HG03095 (cell line): Measurements from ENCODE around the gene CCN5.
A peak's percentile ranks its signal among the peaks of the same experiment; 100 is the strongest.
"Not testable (repeated sequence)": the region's sequence is repeated elsewhere in the genome, so short reads cannot be mapped to it uniquely, and the experiment has no call there.

Experiments
- ATAC-seq: cut with Tn5 transposase; IDR thresholded peaks from one replicate; pipeline ENCODE4 v1.9.1; 2021; ENCODE audit warnings: moderate library complexity; ENCODE audit not compliant: unreplicated experiment

Gene CCN5, protein sequence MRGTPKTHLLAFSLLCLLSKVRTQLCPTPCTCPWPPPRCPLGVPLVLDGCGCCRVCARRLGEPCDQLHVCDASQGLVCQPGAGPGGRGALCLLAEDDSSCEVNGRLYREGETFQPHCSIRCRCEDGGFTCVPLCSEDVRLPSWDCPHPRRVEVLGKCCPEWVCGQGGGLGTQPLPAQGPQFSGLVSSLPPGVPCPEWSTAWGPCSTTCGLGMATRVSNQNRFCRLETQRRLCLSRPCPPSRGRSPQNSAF

DNA sequence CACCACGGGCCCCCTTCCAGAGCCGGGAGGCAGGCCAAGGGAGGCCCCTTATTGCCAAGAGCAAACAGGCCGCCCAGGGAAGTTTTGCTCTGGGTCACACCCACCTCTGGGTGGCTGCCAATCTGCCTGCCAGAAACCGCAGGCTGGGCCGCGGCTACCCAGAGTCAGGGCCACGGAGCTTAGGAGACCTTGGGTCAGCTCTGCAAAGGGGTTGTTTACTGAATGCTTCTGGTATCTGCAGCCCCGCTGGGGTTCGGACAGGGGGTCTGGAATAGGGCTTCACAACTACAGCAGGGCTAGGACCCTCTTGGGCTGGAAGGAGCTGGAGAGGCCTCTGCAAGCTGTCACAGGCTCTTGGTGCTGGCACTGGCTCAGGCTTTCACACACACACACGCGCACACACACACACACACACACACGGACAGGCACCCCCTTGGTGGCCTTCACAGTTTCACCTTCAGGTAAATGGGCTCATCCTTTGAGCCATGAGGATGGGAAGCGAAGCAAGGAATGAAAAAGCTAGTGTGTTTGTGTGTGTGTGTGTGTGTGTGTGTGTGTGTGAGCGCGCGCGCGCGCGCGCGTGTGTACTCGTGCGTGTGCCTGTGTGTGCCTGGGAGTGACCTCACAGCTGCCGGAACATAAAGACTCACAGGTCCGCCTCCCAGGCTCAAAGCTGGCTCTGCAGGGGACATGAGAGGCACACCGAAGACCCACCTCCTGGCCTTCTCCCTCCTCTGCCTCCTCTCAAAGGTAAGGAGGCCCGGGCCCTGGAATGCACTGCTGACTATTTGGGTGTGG lies at the start of gene CCN5:
TSS of gene CCN5 (plus strand) at position 669 of the 798 bp plus-strand sequence. CDS start at position 691, 22 bp downstream.
- ATAC-seq: no peak

DNA sequence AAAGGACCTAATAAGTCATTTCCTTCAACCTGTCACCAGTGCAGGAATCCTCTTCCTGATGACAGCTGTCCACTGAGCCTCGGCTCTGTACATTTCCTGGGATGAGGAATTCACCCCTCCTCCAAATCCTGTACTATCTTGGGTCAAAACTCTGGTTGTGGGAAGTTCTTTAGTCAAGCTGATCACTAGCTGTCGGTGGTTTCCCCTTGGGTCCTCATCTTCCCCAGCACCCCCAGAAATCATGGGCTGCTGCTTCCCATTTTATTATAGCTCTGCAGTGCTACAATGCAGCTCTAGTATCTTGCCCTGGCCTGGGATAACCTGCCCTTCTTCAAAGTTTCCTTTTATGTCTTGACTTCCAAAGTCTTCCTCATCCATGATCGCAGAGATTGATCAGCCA lies 49.1 kb upstream of the CCN5 start:
- ATAC-seq: no peak

DNA sequence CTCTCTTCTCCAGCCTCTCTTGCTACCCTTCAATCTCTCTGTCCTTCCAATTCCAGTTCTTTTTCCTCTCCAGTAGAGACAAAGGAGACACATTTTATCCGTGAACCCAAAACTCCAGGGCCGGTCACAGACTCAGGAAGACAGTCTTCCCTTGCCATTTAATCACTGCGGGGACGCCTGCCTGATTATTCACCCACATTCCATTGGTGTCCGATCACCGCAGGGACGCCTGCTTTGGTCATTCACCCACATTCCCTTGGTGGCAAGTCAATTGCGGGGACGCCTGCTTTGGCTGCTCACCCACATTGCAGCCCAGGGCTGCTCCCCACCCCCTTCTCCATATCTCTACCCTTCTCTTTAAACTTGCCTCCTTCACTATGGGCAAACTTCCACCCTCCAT lies 44.3 kb upstream of the CCN5 start:
- not testable (repeated sequence) for ATAC-seq

DNA sequence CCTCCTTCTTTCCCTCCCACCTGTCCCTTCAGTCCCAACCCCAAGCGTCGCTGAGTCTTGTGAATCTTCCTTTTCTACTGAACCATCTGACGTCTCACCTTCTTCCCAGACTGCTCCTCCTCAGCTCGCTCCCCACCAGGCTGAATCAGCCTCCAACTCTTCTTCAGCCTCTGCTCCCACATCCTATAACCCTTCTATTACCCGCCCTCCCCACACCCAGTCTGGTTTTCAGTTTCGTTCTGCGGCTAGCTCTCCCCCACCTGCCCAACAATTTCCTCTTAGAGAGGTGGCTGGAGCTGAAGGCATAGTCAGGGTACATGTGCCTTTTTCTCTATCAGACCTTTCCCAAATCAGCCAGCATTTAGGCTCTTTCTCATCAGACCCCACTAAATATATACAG lies 43.6 kb upstream of the CCN5 start:
- ATAC-seq: not testable (repeated sequence)

DNA sequence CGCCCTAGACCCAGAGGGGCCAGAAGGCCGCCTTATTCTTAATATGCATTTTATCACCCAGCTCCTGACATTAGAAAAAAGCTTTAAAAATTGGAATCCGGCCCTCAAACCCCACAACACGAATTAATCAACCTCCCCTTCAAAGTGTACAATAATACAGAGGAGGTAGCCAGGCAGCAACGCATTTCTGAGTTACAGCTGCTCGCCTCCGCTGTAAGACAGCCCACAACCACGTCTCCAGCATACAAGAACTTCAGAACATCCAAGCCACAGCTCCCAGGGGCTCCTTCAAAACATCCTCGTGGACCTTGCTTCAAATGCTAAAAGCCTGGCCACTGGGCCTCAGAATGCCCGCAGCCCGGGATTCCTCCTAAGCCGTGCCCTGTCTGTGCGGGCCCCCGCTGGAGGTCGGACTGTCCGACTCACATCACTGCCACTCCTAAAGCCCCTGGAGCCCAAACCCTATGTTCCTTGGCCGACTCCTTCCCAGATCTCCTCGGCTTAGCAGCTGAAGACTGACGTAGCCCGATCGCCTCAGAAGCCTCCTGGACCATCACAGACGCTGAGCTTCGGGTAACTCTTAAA lies 42.8 kb upstream of the CCN5 start:
- not testable (repeated sequence) for ATAC-seq

DNA sequence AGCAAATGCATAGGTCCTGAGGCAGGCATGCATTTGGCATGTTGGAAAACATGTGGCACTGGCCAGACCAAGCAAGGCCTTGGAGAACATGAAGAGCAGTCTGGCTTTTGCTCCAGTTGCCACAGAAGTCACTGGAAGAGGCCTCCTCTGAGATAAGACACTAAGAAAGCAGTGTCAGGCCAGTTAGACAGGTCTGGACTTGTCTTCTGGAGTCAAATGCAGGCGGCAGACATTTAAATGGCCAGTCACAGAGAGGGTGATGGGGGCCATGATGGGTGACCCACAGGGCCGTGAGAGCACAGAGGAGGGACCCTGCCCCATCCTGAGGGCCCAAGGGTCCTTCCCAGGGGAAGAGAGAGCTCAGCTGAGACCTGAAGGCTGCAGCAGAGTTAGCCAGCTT lies 36.9 kb upstream of the CCN5 start:
- ATAC-seq: no peak

DNA sequence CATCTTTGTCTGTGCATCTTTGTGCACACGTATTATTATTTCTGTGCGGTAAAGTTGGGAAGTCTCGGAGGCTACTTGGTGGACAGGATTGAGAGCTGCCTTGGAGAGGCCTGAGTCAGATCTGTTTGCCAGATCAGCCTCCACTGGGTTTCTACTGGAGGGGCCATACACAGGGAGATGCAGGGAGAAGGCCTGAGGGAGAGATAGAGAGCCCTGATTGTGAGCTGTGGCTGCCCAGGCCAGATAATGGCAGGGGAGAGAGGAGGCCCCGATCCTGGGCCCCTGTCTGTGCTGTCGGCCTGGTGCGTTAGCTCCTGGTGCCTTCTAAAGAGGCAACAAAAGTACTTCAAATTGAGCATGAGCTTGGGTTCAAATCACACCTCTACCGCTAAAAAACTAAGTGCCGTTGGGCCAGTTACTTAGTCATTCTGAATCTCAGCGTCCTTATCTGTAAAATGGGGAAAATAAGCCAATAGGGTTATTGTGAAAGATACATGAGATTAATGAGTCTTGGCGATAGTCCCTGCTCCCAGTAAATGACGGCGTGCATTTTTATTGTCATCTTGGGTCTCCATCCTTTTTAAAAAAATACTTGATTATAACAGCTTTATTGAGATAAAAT lies 36.1 kb upstream of the CCN5 start:
- ATAC-seq: no peak

DNA sequence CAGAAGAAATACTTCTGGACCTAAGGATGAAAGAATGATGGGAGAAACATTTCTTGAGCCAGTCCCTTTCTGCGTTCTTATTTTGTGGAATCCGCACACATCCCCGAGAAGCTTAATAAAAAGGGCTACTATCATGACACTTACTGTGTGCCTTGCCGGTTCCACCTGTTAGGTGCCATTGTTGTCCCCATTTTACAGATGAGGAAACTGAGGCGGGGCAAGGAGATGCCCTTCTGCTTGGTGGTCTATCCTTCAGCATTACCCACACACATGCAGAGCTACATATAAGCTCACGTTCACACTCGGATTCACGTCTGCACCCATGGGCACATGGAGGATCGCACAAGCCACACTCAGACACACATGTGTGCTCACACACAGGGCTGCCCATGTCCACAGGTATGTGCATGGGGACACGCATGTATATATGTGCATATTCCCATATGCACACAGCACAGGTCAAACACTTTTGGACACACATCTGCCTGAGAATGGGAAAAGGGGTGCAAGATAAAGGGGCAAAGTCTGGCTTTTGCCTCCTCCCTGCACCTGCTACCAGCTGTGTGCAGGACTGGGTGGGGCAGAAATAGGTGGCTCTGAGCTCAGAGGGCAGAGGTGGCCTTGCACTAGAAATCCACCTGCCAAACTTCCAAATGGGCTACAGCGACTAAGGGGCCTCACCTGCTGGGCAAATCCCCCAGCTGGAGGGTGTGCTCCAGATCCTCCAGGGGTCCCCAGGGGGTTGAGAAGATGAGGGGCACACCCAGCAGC lies 33.2 kb upstream of the CCN5 start:
- no peak for ATAC-seq

DNA sequence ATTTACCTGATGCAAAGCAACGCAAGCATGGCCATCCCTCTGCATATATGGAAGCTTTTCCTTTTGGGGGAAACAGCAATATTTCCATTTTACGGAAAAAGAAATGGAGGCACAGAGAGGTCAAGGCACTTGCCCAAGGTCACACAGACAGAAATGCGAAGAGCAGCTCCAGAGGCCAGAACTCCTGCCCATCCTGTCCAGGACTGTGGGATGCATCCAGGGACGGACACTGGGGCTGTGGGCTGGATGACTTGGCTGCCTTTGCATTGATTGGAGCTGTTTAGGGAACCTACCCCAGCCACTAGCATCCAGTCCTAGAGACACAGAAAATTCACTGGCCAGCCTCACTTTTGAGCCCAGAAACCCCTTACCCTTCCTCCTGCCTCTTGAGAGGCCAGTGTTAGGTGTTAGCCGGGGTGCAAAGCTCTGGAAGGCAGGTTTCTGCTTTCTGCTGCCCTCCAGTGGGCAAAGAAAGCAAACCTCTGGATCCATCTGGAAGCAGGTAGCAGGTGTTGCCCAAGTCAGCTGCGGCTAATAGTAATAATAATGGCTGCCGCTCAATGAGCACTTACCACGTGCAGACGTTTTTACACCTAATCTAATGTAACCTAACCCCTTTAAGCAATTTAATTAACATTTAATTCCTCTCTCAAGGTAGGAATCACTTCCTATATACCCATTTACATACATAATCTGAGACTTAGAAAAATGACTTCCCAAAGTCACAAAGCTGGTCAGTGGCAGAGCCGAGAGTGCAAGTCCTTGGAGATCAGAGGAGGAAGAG lies 31.7 kb upstream of the CCN5 start:
- ATAC-seq: peak; percentile 69

DNA sequence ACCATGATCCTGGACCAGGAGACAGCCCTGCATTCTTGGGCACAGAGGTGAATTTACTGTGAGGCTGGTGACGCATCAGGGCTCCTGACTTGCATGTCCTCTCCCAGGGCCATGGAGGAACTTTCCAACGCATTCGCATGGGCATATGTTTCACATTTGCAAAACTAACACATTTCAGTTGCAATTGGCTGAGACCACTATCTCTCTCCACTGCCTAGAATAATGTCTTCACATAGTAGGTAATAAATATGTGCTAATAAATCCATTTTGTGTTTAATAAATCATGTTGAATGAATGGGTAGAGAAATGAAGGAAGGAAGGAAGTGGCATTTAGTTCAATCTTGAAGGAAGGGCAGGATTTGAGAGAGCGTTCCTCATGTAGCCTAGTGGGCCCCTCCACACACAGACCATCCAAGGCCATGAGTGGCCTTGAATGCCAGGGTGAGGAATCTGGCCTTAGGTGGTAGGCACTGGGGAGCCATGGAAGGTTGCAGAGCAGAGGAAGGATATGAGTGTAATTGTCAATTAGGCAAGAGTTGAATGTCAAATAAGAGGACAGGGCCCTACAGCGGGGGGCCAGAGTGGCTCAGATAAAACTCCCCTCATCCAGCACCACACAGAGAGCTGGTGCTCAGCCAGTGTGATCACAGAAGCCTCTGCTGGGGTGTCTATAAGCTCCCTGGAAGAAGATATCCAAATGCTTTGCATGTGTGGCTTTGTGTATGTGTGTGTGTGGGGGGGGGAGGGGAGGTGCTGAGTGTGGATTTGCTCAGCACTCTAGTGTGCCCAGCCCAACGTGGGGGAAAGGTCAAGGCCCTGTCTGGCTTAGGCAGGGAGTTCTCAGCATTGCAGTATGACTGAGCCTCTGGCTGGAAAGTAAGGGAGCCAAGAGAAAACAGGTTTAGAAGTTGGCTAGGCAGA lies 30.9 kb upstream of the CCN5 start:
- no peak for ATAC-seq

DNA sequence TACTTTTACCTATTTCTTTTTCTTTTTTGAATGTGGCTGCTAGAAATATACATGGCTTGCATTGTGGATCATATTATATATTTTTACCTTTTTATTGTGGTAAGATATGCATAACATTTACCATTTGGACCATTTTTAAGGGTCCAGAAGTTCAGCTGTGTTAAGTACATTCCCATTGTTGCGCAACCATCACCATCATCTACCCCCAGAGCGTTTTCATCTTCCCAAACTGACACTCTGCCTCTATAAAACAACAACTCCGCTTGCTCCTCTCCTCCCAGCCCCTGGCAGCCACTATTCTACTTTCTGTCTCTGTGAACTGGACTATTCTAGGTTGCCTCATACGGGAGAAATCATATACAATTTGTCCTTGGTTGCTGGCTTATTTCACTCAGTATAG lies 28.2 kb upstream of the CCN5 start:
- no peak for ATAC-seq

DNA sequence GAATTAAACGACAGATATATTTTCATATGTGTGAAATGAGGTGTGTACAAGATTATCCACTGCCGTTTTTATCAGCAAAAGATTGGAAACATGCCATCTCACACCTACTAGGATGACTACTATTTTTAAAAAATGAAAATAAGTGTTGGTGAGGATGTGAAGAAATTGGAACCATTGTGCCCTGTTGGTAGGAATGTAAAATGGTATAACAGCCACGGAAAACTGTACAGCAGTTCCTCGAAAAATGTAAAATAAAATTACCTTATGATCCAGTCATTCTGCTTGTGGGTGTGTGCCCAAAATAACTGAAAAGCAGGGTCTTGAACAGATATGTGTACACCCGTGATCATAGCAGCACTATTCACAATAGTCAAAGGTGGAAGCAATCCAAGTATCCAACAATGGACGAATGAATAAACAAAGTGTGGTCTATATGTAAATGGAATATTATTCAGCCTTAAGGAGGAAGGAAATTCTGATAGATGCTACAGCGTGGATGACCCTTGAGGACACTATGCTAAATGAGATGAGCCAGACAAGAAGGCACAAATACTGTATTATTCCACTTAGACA lies 27.0 kb upstream of the CCN5 start:
- no peak for ATAC-seq

DNA sequence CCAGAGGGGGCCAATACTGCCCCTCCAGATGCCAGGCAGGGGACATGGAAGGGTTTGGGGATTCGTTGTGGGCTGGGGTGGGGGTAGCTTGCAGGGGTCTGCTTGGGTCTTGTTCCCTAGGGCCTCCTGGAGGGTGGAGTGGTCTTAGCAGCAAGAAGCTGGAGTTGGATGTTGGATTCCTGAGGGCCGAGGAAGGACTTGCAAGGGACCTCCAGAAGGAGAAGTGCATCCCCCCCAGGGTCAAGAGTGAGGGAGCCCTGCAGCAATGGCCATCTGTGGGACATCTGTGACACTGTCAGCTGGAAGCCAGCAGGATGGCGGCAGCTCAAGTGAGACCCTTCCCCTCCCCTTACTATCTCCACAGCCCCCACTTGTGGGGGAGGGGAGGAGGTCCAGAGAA lies 25.4 kb upstream of the CCN5 start:
- ATAC-seq: no peak

DNA sequence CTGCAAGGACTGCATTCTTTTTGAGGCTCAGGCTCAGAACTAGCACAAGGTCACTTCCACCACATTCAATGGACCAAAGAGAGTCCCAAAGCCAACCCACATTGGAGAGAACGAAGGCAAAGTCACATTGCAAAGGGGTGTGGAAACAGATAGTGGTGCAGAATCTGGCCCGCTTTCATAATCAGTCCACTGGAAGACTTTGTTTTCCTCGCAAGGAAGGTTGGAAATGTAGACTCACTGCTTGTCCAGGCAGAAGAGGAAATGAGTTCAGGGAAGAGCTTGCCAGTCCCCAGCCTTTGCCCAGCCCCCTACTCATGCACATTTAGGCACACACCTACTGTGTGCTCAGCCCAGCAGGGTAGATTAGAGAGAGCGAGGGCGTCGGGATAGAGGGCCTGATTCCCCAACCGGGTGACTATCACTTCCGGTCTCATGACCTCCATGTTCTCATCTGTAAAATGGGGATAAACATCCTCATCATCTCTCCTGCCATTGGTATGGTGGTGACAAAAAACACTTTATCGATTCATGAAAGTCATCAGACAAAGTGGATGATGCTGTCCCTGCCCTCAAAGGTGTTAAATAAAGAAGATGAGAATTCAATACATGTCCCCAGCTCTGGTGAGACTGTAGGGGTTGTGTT lies 24.3 kb upstream of the CCN5 start:
- no peak for ATAC-seq

DNA sequence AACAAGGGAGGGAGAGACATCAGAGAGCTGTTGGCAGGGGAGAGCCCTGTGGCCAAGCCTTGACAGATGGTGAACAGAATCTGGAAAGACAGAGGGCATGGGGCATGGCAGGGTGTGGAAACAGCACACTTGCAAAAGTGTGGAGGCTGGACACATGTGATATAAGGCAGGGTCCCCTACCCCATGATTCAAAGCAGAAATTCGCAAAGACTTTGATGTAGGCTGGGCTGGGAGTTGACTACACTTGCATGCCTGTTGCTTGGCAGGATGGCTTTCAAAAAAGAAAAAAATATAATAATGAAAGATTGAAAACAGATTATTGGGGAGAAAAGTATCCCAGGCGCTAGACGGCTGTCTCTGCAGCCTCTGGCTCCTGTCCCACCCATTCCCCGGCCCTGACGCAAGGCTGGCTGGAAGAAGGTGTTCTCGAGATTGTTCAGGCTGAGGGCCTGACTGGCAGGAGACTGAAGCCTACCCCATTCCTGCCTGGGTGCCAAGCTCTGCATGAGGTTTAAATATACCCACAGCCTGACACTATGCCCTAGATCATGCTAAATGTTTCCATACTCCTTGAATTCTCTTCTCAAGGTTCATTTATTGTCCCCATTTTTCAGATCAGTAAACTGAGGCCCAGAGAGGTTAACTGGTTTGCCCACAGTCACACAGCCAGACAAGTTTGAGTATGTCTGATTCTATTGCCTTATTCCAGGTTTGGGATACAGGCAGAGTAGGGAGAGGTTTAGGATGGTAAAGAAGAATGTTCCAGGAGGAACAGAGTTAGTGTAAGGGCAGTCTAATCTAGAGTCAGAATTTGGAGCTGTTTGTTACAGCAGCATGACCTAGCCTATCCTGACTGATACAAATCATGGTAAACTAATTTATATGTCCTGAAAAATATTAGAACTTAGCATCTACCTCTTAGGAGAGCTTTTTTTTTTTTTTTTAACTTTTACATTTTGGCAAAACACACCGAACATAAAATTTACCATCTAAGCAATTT lies 23.4 kb upstream of the CCN5 start:
- ATAC-seq: no peak

DNA sequence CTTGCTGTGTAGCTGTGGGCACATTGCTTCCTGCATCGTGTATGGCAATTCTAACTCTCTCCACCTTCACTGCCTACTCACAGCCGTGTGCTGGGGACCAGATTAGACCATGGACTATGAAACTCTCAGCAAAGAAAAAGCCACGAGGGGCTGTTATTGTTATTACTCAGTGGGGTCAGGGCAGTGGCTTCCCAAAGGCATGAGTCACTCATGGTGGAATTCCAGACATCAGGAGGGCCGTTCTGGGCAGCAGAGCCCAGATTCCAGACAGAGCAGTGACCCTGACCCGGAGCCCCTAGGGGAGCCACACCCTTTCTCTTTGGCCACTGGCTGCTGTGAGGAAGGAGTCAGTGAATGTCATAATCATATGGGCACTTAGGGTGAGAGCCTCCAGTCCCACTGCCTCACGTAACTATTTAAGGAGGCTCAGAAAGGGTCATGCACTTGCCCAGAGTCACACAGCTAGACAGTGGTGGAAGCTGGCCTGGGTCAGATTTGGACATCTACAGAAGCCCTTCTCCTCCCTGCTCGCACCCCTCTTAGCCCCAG lies 22.2 kb upstream of the CCN5 start:
- ATAC-seq: no peak

DNA sequence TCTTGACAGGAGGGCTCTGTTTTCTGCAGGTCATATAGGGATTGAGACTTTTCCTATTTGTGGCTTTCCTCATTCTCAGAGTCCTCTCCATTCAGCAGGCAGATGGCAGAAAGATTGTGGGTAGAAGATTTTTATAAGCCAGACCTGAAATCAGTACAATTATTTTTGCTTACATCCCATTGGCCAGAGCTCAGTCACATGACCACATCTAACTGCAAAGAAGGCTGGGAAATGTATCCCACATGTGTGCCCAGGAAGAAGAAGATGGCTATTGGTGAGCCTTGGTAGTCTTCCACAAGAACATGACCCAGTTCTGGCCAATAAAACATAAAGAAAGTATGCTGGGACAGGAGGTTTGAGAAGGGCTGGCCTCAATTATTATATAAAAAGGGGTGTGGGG lies 21.5 kb upstream of the CCN5 start:
- no peak for ATAC-seq
